ENCODE measurements around the gene BBS9.

GRCh38 chr7:33393770-33394169 lies 264.4 kb downstream of the BBS9 start:
- TF ChIP-seq CTCF (IDR thresholded peaks at IDR 0.05) (no peak), POLR2A (IDR thresholded peaks at IDR 0.05) (no peak)
